H1 (cell line): ENCODE measurements around the gene OSM. TPM values are rescaled to one million over a fixed set of nuclear protein-coding genes. Genes with fewer than 3 reads are reported as not detected.
A peak's percentile ranks its signal among the peaks of the same experiment; 100 is the strongest.

Experiments used
- CTCF ChIA-PET: fragments of 300-600 bp; sonication (Branson Sonifier 250); formaldehyde crosslinking; loops from one replicate; lab custom pipeline; 2021; ENCODE audit not compliant: partially characterized antibody; lab: Charles Lee
- POLR2A ChIA-PET: fragments of 300-600 bp; sonication (Branson Sonifier 250); formaldehyde crosslinking; loops from one replicate; lab custom pipeline; 2021; ENCODE audit warnings: inconsistent platforms; ENCODE audit not compliant: partially characterized antibody; lab: Charles Lee
- DNase-seq, 2 experiments: peaks; one replicate each; pipeline versions ENCODE4 v3.0.0 to v3.0.0-alpha.2; 2010 to 2022; ENCODE audit warnings: low spot score in 2 of 2, low read depth in 1 of 2, mixed read lengths in 1 of 2
- FAIRE-seq: peaks from 2 replicates; lab custom pipeline; 2011; peaks lifted over from hg19 to GRCh38; lab: Jason Lieb, UNC
- H2AFZ ChIP-seq: 2 replicates; pipeline ENCODE4 v1.8.1; 2012; ENCODE audit warnings: low read length, inconsistent platforms
- H2AK5ac ChIP-seq: 2 replicates; pipeline ENCODE4 v1.6.1; 2013; ENCODE audit warnings: low read depth, low read length
- H2BK120ac ChIP-seq: replicated peaks from 2 replicates; pipeline ENCODE3; 2013; ENCODE audit warnings: low read depth, low read length, inconsistent platforms
- H2BK12ac ChIP-seq: 2 replicates; pipeline ENCODE4 v1.6.1; 2013; ENCODE audit warnings: low read depth, low read length
- H2BK15ac ChIP-seq: 2 replicates; pipeline ENCODE4 v1.6.1; 2013; ENCODE audit warnings: low read length
- H2BK20ac ChIP-seq: 2 replicates; pipeline ENCODE4 v1.6.1; 2013; ENCODE audit warnings: low read length
- H2BK5ac ChIP-seq: 2 replicates; pipeline ENCODE4 v1.6.1; 2013; ENCODE audit warnings: low read depth, low read length
- H3K14ac ChIP-seq: 2 replicates; pipeline ENCODE4 v1.6.1; 2013; ENCODE audit warnings: inconsistent platforms; ENCODE audit not compliant: insufficient read length
- H3K18ac ChIP-seq: 2 replicates; pipeline ENCODE4 v1.6.1; 2013; ENCODE audit warnings: low read length; ENCODE audit errors: extremely low read depth
- H3K23ac ChIP-seq: 2 replicates; pipeline ENCODE4 v1.6.1; 2013; ENCODE audit warnings: inconsistent platforms; ENCODE audit not compliant: insufficient read length
- H3K23me2 ChIP-seq: 2 replicates; pipeline ENCODE4 v1.6.1; 2013; ENCODE audit warnings: low read depth, low read length
- H3K27ac ChIP-seq: 2 replicates; pipeline ENCODE4 v1.6.1; 2011; ENCODE audit warnings: low read depth, low read length, inconsistent platforms
- H3K27me3 ChIP-seq, 4 experiments: replicated peaks in 1 of 4; 1 replicate in 1 of 4; 2 replicates in 3 of 4; pipeline versions ENCODE4 v1.6.1 to v1.8.1; 2011 to 2013; ENCODE audit warnings: low read length in 3 of 4, mild to moderate bottlenecking in 3 of 4, inconsistent platforms in 2 of 4, mixed read lengths in 2 of 4, moderate library complexity in 1 of 4; ENCODE audit not compliant: control insufficient read depth in 3 of 4, insufficient read depth in 3 of 4; ENCODE audit errors: extremely low read depth in 1 of 4
- H3K36me3 ChIP-seq, 4 experiments: 2 replicates each; pipeline versions ENCODE4 v1.6.1 to v1.8.1; 2011 to 2013; ENCODE audit warnings: mild to moderate bottlenecking in 4 of 4, low read length in 3 of 4, moderate library complexity in 2 of 4, control low read depth in 1 of 4, inconsistent platforms in 1 of 4; ENCODE audit not compliant: insufficient read depth in 4 of 4, control insufficient read depth in 2 of 4
- H3K4ac ChIP-seq: replicated peaks from 2 replicates; pipeline ENCODE3; 2013; ENCODE audit warnings: low read length, low read depth, mixed read lengths, inconsistent platforms; ENCODE audit not compliant: insufficient read length
- H3K4me1 ChIP-seq, 4 experiments: replicated peaks in 1 of 4; 1 replicate in 1 of 4; 2 replicates in 3 of 4; pipeline versions ENCODE4 v1.6.1 to v1.8.1; 2011 to 2013; ENCODE audit warnings: low read length in 3 of 4, inconsistent platforms in 2 of 4, mixed read lengths in 1 of 4; ENCODE audit not compliant: insufficient read depth in 4 of 4, control insufficient read depth in 3 of 4
- H3K4me2 ChIP-seq, 2 experiments: 2 replicates each; pipeline versions ENCODE4 v1.6.1 to v1.8.1; 2011 to 2013; ENCODE audit warnings: low read depth in 2 of 2, low read length in 2 of 2, control low read depth in 1 of 2, inconsistent platforms in 1 of 2, mild to moderate bottlenecking in 1 of 2; ENCODE audit not compliant: insufficient read depth in 1 of 2
- H3K4me3 ChIP-seq, 4 experiments: fragments of 200-600, 300-600 bp in 1 of 4; sonication (generic), shearing (Covaris generic), sonication (Bioruptor Twin) in 1 of 4; 2 replicates each; pipeline versions ENCODE4 v1.5.1 to v1.8.1; 2011 to 2016; ENCODE audit warnings: low read length in 4 of 4, low read depth in 3 of 4, control low read depth in 2 of 4, inconsistent platforms in 2 of 4, mild to moderate bottlenecking in 2 of 4, mixed read lengths in 1 of 4, moderate library complexity in 1 of 4; ENCODE audit not compliant: insufficient read depth in 2 of 4; ENCODE audit errors: extremely low read depth in 1 of 4
- H3K56ac ChIP-seq: replicated peaks from 2 replicates; pipeline ENCODE3; 2013; ENCODE audit warnings: low read depth, mild to moderate bottlenecking, mixed read lengths, low read length, inconsistent platforms; ENCODE audit not compliant: insufficient read length
- H3K79me1 ChIP-seq: 2 replicates; pipeline ENCODE4 v1.6.1; 2013; ENCODE audit warnings: low read depth, low read length, control low read depth
- H3K79me2 ChIP-seq, 2 experiments: 2 replicates each; pipeline versions ENCODE4 v1.6.1 to v1.8.1; 2012 to 2013; ENCODE audit warnings: low read length in 2 of 2, mild to moderate bottlenecking in 2 of 2, inconsistent platforms in 1 of 2; ENCODE audit not compliant: insufficient read depth in 2 of 2, control insufficient read depth in 1 of 2
- H3K9ac ChIP-seq, 4 experiments: replicated peaks in 1 of 4; 1 replicate in 1 of 4; 2 replicates in 3 of 4; pipeline versions ENCODE4 v1.6.1 to v1.8.1; 2011 to 2013; ENCODE audit warnings: low read depth in 3 of 4, low read length in 3 of 4, control low read depth in 2 of 4, mild to moderate bottlenecking in 2 of 4, moderate library complexity in 2 of 4, inconsistent platforms in 1 of 4; ENCODE audit errors: extremely low read depth in 1 of 4
- H3K9me3 ChIP-seq, 2 experiments: 2 replicates each; pipeline versions ENCODE4 v1.6.1 to v1.8.1; 2012 to 2013; ENCODE audit warnings: mild to moderate bottlenecking in 2 of 2, moderate library complexity in 2 of 2, control low read depth in 1 of 2, inconsistent platforms in 1 of 2, low read depth in 1 of 2, low read length in 1 of 2, mixed read lengths in 1 of 2; ENCODE audit not compliant: insufficient read depth in 2 of 2
- H4K20me1 ChIP-seq, 2 experiments: replicated peaks in 1 of 2; 2 replicates each; pipeline versions ENCODE3 to v1.8.1; 2011 to 2013; ENCODE audit warnings: inconsistent platforms in 2 of 2, low read length in 2 of 2, mild to moderate bottlenecking in 1 of 2; ENCODE audit not compliant: insufficient read depth in 2 of 2, control insufficient read depth in 1 of 2
- H4K5ac ChIP-seq: 2 replicates; pipeline ENCODE4 v1.6.1; 2013; ENCODE audit warnings: low read length, low read depth, mixed read lengths, inconsistent platforms; ENCODE audit not compliant: insufficient read length
- H4K8ac ChIP-seq: 2 replicates; pipeline ENCODE4 v1.8.0; 2013; ENCODE audit warnings: mild to moderate bottlenecking, moderate library complexity, low read length, inconsistent platforms; ENCODE audit not compliant: insufficient read depth; ENCODE audit errors: extremely low read depth
- H4K91ac ChIP-seq: replicated peaks from 2 replicates; pipeline ENCODE3; 2013; ENCODE audit warnings: low read length, mixed read lengths, inconsistent platforms; ENCODE audit not compliant: insufficient read length
- FOSL1 ChIP-seq: IDR thresholded peaks from 2 replicates; pipeline ENCODE4 v1.6.1; 2011; ENCODE audit warnings: mild to moderate bottlenecking, low read depth, low read length, moderate library complexity; ENCODE audit not compliant: insufficient read depth
- GTF2F1 ChIP-seq: IDR thresholded peaks from 2 replicates; pipeline ENCODE4 v1.6.1; 2012; ENCODE audit warnings: low read depth, low read length, improper control_type of control experiment, borderline replicate concordance
- KDM4A ChIP-seq: IDR thresholded peaks from one replicate; pipeline ENCODE4 v1.7.1; 2012; ENCODE audit warnings: low read depth, mild to moderate bottlenecking, moderate library complexity, low read length, inconsistent platforms; ENCODE audit not compliant: severe bottlenecking
- KDM5A ChIP-seq: fragments of 200-600 bp; IDR thresholded peaks from 2 replicates; pipeline ENCODE4 v1.7.1; 2012; ENCODE audit warnings: mild to moderate bottlenecking, low read length, inconsistent platforms, mixed read lengths
- PHF8 ChIP-seq: fragments of 200-600 bp; sonication (generic); conservative IDR thresholded peaks from 2 replicates; pipeline ENCODE4 v1.7.1; 2012; ENCODE audit warnings: low read depth, mild to moderate bottlenecking, inconsistent platforms, low read length, moderate library complexity
- POLR2A ChIP-seq, 2 experiments: IDR thresholded peaks; 1 replicate in 1 of 2; 2 replicates in 1 of 2; pipeline ENCODE4 v1.6.1; 2011; ENCODE audit warnings: low read depth in 2 of 2, low read length in 2 of 2, mild to moderate bottlenecking in 2 of 2; ENCODE audit errors: control extremely low read depth in 1 of 2
- POU5F1 ChIP-seq: IDR thresholded peaks from 2 replicates; pipeline ENCODE4 v1.6.1; 2011; ENCODE audit warnings: low read depth, mild to moderate bottlenecking, low read length, moderate library complexity
- RAD21 ChIP-seq, 2 experiments: IDR thresholded peaks in 1 of 2; conservative IDR thresholded peaks in 1 of 2; 2 replicates each; pipeline ENCODE4 v1.6.1; 2011; ENCODE audit warnings: low read depth in 2 of 2, low read length in 2 of 2, improper control_type of control experiment in 1 of 2, inconsistent platforms in 1 of 2, mild to moderate bottlenecking in 1 of 2, moderate library complexity in 1 of 2
- RBBP5 ChIP-seq: IDR thresholded peaks from 2 replicates; pipeline ENCODE4 v1.7.1; 2012; ENCODE audit warnings: low read depth, mild to moderate bottlenecking, inconsistent platforms, low read length, moderate library complexity, borderline replicate concordance
- SIN3A ChIP-seq, 2 experiments: IDR thresholded peaks in 1 of 2; conservative IDR thresholded peaks in 1 of 2; 2 replicates each; pipeline ENCODE4 v1.6.1; 2011 to 2012; ENCODE audit warnings: low read length in 2 of 2, improper control_type of control experiment in 1 of 2, low read depth in 1 of 2, mild to moderate bottlenecking in 1 of 2
- SIRT6 ChIP-seq: IDR thresholded peaks from one replicate; pipeline ENCODE4 v1.7.1; 2012; ENCODE audit warnings: low read length, inconsistent platforms
- TAF1 ChIP-seq: IDR thresholded peaks from 2 replicates; pipeline ENCODE4 v1.6.1; 2011; ENCODE audit warnings: mild to moderate bottlenecking, low read depth, low read length
- TAF7 ChIP-seq: optimal IDR thresholded peaks from 2 replicates; pipeline ENCODE3; 2011; ENCODE audit warnings: low read depth, mild to moderate bottlenecking, inconsistent platforms, low read length, moderate library complexity, borderline replicate concordance
- WGBS, 2 experiments: shearing (Covaris generic) in 1 of 2; methylation state at CpG; one replicate each; pipeline versions ENCODE4 v1.1.6 to v1.1.7; 2013 to 2015; ENCODE audit warnings: low lambda C conversion rate in 2 of 2, mixed read lengths in 2 of 2, inconsistent platforms in 1 of 2, low coverage in 1 of 2, missing lambda C conversion rate in 1 of 2; ENCODE audit not compliant: insufficient replicate concordance in 2 of 2, insufficient coverage in 1 of 2, insufficient read length in 1 of 2; ENCODE audit errors: extremely low coverage in 1 of 2, missing lambda C conversion rate in 1 of 2; 5-methylcytosine and 5-hydroxymethylcytosine counted together
- polyA plus RNA-seq, 7 experiments: library from polyadenylated mRNA; depleted of rRNA in 3 of 7; stranded (reverse) in 5 of 7; unstranded in 2 of 7; fragments of >200 nt in 5 of 7; fragments of 200-250 nt in 2 of 7; gene quantifications; 1 replicate in 5 of 7; 2 replicates in 1 of 7; 4 replicates in 1 of 7; pipeline versions ENCODE4 v1.2.1 to v1.2.3, GENCODE V29; 2011 to 2013; ENCODE audit warnings: missing spikeins in 2 of 7, mixed read lengths in 2 of 7
- total RNA-seq: library from RNA; stranded (reverse); fragmentation: NEBNext Ultra II Directional; extraction: Animal tissue kit (Norgen Biotek cat#: 25700); gene quantifications from 2 replicates; pipeline ENCODE4 v1.2.1, GENCODE V29; 2021

OSM gene
- total and polyA plus RNA-seq, 2 of the 8 experiments (the other 6 are each of a cell fraction or from before 2014, with no cell fraction given): not detected

DNA sequence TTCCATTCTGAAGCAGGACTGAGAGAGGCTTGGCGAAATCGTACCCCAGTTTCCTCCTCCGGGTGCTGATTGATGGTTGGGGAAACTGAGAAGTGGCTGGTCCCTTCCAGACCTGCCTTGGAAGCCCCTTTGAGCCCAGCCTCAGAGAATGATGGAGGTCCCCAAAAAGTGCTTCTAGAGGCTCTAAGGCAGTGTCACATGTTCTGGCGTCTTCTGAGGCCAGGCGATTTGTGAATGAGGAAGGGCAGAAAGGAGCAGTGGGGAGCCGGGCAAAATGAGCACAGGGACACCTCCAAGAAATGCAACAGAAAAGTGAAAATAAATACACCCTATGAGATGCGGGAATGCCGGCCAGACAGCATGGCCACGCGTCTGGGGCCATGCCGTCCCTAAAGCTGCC is 19.1 kb downstream of the OSM start:
- H2BK15ac ChIP-seq: no peak overlapping the region
- no peak overlapping the region for H3K23ac ChIP-seq
- H2BK120ac ChIP-seq: peak overlapping the region; percentile 51
- H3K36me3 ChIP-seq: 0 out of 8 replicates have a peak, but pooled peaks cover 0 to 5% (median 0%) of the 10 kb centered on the region in 4 experiments
- 76% methylated on average over 11 of the region's 11 CpGs; no CpG with 5 or more reads in 1 of the 2 experiments for WGBS, 2 experiments
- H3K27me3 ChIP-seq: no peaks in the 10 kb centered on the region; a peak in 2 of 7 replicates
- no peak overlapping the region for H3K56ac ChIP-seq
- H4K8ac ChIP-seq: no peak overlapping the region
- H2BK20ac ChIP-seq: peak overlapping the region; percentile 61; the same call in 1 of the 2 replicates
- H3K4me1 ChIP-seq: peaks cover 0 to 21% (median 11%) of the 10 kb centered on the region in 4 experiments; a peak in 6 of 7 replicates
- H4K20me1 ChIP-seq: peaks cover 0 to 2% of the 10 kb centered on the region in 2 experiments
- no peaks in the 10 kb centered on the region for H3K79me2 ChIP-seq
- H3K14ac ChIP-seq: no peak overlapping the region
- H3K4me2 ChIP-seq: peak overlapping the region in 1 of 2 experiments; percentile 83; a peak in 2 of 4 replicates
- ChIA-PET CTCF (interaction anchor here (1.5 kb wide), 1 partner anchor 16 kb away, joined by 3 read pairs; no protein-coding TSS in a partner anchor), POLR2A (interaction anchor here (1.0 kb wide), 1 partner anchor 12 kb away, joined by 3 read pairs; no protein-coding TSS in a partner anchor)
- H3K9me3 ChIP-seq: no peaks in the 10 kb centered on the region
- no peak overlapping the region for H2AK5ac ChIP-seq
- H3K27ac ChIP-seq: no peak overlapping the region
- H2BK5ac ChIP-seq: peak overlapping the region; percentile 49; the same call in 1 of the 2 replicates
- peak overlapping the region; percentile 93 for H3K4ac ChIP-seq
- no peak overlapping the region for H4K5ac ChIP-seq
- peaks cover 4% of the 10 kb centered on the region for H3K79me1 ChIP-seq
- H2AFZ ChIP-seq: no peak overlapping the region
- peaks cover 12% of the 10 kb centered on the region; the same call in 1 of the 2 replicates for H3K23me2 ChIP-seq
- peak overlapping the region; percentile 81; the same call in 1 of the 2 replicates for H2BK12ac ChIP-seq
- FAIRE-seq (no peak), DNase-seq (no peak)
- H4K91ac ChIP-seq: peak overlapping the region; percentile 82
- no peak overlapping the region; the same call in 1 of the 2 replicates for H3K18ac ChIP-seq
- H3K4me3 ChIP-seq: peak overlapping the region in 1 of 4 experiments; percentile 71; a peak in 1 of 8 replicates
- H3K9ac ChIP-seq: no peak overlapping the region
- TF ChIP-seq RAD21 (IDR thresholded peaks at IDR 0.05 in 1 of 2, conservative IDR thresholded peaks at IDR 0.05 in 1 of 2; ENCODE audit: low read depth in 2 of 2, low read length in 2 of 2) (no peak), KDM4A (no peak), KDM5A (no peak), PHF8 (no peak), POLR2A (IDR thresholded peaks at IDR 0.05; ENCODE audit: control extremely low read depth in 1 of 2, low read depth in 2 of 2, low read length in 2 of 2) (no peak), TAF7 (no peak), POU5F1 (no peak), SIN3A (conservative IDR thresholded peaks at IDR 0.05 in 1 of 2, IDR thresholded peaks at IDR 0.05 in 1 of 2; ENCODE audit: low read depth in 1 of 2, low read length in 2 of 2) (no peak), FOSL1 (no peak), GTF2F1 (no peak), RBBP5 (no peak), SIRT6 (no peak), TAF1 (no peak)
